ENCODE measurements around the gene AK5. TPM values are rescaled to one million over a fixed set of nuclear protein-coding genes. Genes with fewer than 3 reads are reported as not detected.
A peak's percentile ranks its signal among the peaks of the same experiment; 100 is the strongest.
"Not testable (repeated sequence)": the region's sequence is repeated elsewhere in the genome, so short reads cannot be mapped to it uniquely, and the experiment has no call there.

Gene AK5
- total RNA-seq, 1 donor from 2014 or later = 4.8 TPM

GRCh38 chr1:77399250-77400086 is 117.6 kb downstream of the AK5 start:
- no peak for DNase-seq

- no peak for DNase-seq
Observed at GRCh38 chr1:77400781-77401180, 119.0 kb downstream of the AK5 start.

- no peak for DNase-seq
Observed at GRCh38 chr1:77401384-77401783, 119.6 kb downstream of the AK5 start.

GRCh38 chr1:77405186-77405585 is 123.4 kb downstream of the AK5 start:
- DNase-seq = no peak

GRCh38 chr1:77406661-77407060 is 124.8 kb downstream of the AK5 start:
- DNase-seq = peak; percentile 37

- no peak for DNase-seq
Observed at GRCh38 chr1:77407738-77408375, 126.0 kb downstream of the AK5 start.

- not testable (repeated sequence) for DNase-seq
Observed at GRCh38 chr1:77408933-77409332, 127.1 kb downstream of the AK5 start.

GRCh38 chr1:77412069-77412819 is 130.4 kb downstream of the AK5 start:
- DNase-seq = no peak

GRCh38 chr1:77412820-77413530 is 131.2 kb downstream of the AK5 start:
- no peak for DNase-seq

GRCh38 chr1:77413541-77414335 is 131.9 kb downstream of the AK5 start:
- no peak for DNase-seq

GRCh38 chr1:77415579-77415978 is 133.8 kb downstream of the AK5 start:
- DNase-seq = no peak

GRCh38 chr1:77416692-77417450 is 135.1 kb downstream of the AK5 start:
- no peak for DNase-seq

GRCh38 chr1:77418055-77418454 is 136.2 kb downstream of the AK5 start:
- DNase-seq = not testable (repeated sequence)

GRCh38 chr1:77421504-77422233 is 139.8 kb downstream of the AK5 start:
- no peak for DNase-seq

GRCh38 chr1:77424236-77424635 is 142.4 kb downstream of the AK5 start:
- DNase-seq = no peak

GRCh38 chr1:77428068-77428467 is 146.2 kb downstream of the AK5 start:
- no peak for DNase-seq

GRCh38 chr1:77430966-77431690 is 149.3 kb downstream of the AK5 start:
- DNase-seq = no peak

GRCh38 chr1:77433934-77434333 is 152.1 kb downstream of the AK5 start:
- no peak for DNase-seq

- DNase-seq = no peak
Observed at GRCh38 chr1:77434967-77435366, 153.1 kb downstream of the AK5 start.
